HepG2 (cell line): ENCODE data around the gene ATP6V0D1. TPM values are rescaled to one million over a fixed set of nuclear protein-coding genes. Genes with fewer than 3 reads are reported as not detected.

Source experiments
- AGO2 ChIP-seq: fragments of 200-400 bp; formaldehyde crosslinking; optimal IDR thresholded peaks from 2 replicates; pipeline ENCODE3; 2017; ENCODE audit warnings: mild to moderate bottlenecking, low read depth, low read length, moderate library complexity
- BRCA1 ChIP-seq: sonication (generic); formaldehyde crosslinking; IDR thresholded peaks from 2 replicates; pipeline ENCODE4 v1.4.0; 2020; ENCODE audit warnings: missing genetic modification reagents
- RARG ChIP-seq: sonication (generic); formaldehyde crosslinking; IDR thresholded peaks from 2 replicates; pipeline ENCODE4 v1.4.0; 2020; ENCODE audit warnings: low read depth, mild to moderate bottlenecking, missing genetic modification reagents
- SIN3B ChIP-seq: fragments of 150-350 bp; IDR thresholded peaks from 2 replicates; pipeline ENCODE4 v1.6.1; 2014; ENCODE audit warnings: low read length
- SNAI1 ChIP-seq: sonication (generic); formaldehyde crosslinking; IDR thresholded peaks from 2 replicates; pipeline ENCODE4 v1.5.0; 2020; ENCODE audit warnings: mild to moderate bottlenecking, missing genetic modification reagents, borderline replicate concordance
- TBX2 ChIP-seq: sonication (generic); formaldehyde crosslinking; IDR thresholded peaks from 2 replicates; pipeline ENCODE4 v1.5.0; 2020; ENCODE audit warnings: missing genetic modification reagents, mild to moderate bottlenecking, borderline replicate concordance
- ZBTB3 ChIP-seq: sonication (generic); formaldehyde crosslinking; IDR thresholded peaks from 2 replicates; pipeline ENCODE4 v1.4.0; 2020; ENCODE audit warnings: low read depth, mild to moderate bottlenecking, moderate library complexity, missing genetic modification reagents, borderline replicate concordance
- ZNF12 ChIP-seq: sonication (generic); formaldehyde crosslinking; IDR thresholded peaks from 2 replicates; pipeline ENCODE4 v1.5.0; 2020; ENCODE audit warnings: missing genetic modification reagents
- ZNF230 ChIP-seq: sonication (generic); formaldehyde crosslinking; IDR thresholded peaks from 2 replicates; pipeline ENCODE4 v1.4.0; 2020; ENCODE audit warnings: mild to moderate bottlenecking, missing genetic modification reagents
- ZNF30 ChIP-seq: sonication (generic); formaldehyde crosslinking; IDR thresholded peaks from 2 replicates; pipeline ENCODE4 v1.5.0; 2020; ENCODE audit warnings: mild to moderate bottlenecking, missing genetic modification reagents
- ZNF468 ChIP-seq: sonication (generic); formaldehyde crosslinking; IDR thresholded peaks from 2 replicates; pipeline ENCODE4 v1.8.0; 2022; ENCODE audit warnings: mild to moderate bottlenecking, moderate library complexity, missing genetic modification reagents
- ZNF567 ChIP-seq: sonication (generic); formaldehyde crosslinking; IDR thresholded peaks from 2 replicates; pipeline ENCODE4 v1.8.1; 2023; ENCODE audit warnings: mild to moderate bottlenecking, missing genetic modification reagents, borderline replicate concordance
- ZSCAN21 ChIP-seq: sonication (generic); formaldehyde crosslinking; IDR thresholded peaks from 2 replicates; pipeline ENCODE4 v1.8.0; 2022; ENCODE audit warnings: mild to moderate bottlenecking, missing genetic modification reagents, moderate library complexity, borderline replicate concordance
- polyA plus RNA-seq, 8 experiments: library from polyadenylated mRNA; depleted of rRNA in 3 of 8; stranded (reverse) in 7 of 8; unstranded in 1 of 8; fragments of >200 nt; fragmentation: Illumina TruSeq in 4 of 8; extraction: Trizol in 4 of 8; gene quantifications; 2 replicates each; pipeline versions ENCODE4 v1.2.1 to v1.2.3, GENCODE V29; 2011 to 2016; ENCODE audit warnings: low read depth in 4 of 8, missing spikeins in 1 of 8, mixed read lengths in 1 of 8; ENCODE audit not compliant: insufficient read depth in 1 of 8
- total RNA-seq, 5 experiments: library from RNA; depleted of rRNA; stranded (reverse); fragments of >200 nt; fragmentation: Illumina TruSeq; extraction: Trizol; gene quantifications; 2 replicates each; pipeline ENCODE4 v1.2.3, GENCODE V29; 2016; ENCODE audit warnings: low read depth in 1 of 5
- TF ChIP-seq, protein P1 (sequence below): sonication (generic); formaldehyde crosslinking; IDR thresholded peaks from 2 replicates; pipeline ENCODE4 v1.5.1; 2020; ENCODE audit warnings: mild to moderate bottlenecking, missing genetic modification reagents, borderline replicate concordance
- TF ChIP-seq, protein P2 (sequence below): sonication (generic); formaldehyde crosslinking; IDR thresholded peaks from 2 replicates; pipeline ENCODE4 v1.4.0; 2020; ENCODE audit warnings: missing genetic modification reagents
- TF ChIP-seq, protein P3 (sequence below): sonication (generic); formaldehyde crosslinking; IDR thresholded peaks from 2 replicates; pipeline ENCODE4 v1.5.1; 2020; ENCODE audit warnings: missing genetic modification reagents, mild to moderate bottlenecking, borderline replicate concordance
- TF ChIP-seq, protein P4 (sequence below): sonication (generic); formaldehyde crosslinking; conservative IDR thresholded peaks from 2 replicates; pipeline ENCODE4 v1.4.0; 2020; ENCODE audit warnings: missing genetic modification reagents

ATP6V0D1 gene
- total and polyA plus RNA-seq, 2 of the 13 experiments (the other 11 are each of a cell fraction or from before 2014, with no cell fraction given), result 51.1 to 61.3 TPM

DNA sequence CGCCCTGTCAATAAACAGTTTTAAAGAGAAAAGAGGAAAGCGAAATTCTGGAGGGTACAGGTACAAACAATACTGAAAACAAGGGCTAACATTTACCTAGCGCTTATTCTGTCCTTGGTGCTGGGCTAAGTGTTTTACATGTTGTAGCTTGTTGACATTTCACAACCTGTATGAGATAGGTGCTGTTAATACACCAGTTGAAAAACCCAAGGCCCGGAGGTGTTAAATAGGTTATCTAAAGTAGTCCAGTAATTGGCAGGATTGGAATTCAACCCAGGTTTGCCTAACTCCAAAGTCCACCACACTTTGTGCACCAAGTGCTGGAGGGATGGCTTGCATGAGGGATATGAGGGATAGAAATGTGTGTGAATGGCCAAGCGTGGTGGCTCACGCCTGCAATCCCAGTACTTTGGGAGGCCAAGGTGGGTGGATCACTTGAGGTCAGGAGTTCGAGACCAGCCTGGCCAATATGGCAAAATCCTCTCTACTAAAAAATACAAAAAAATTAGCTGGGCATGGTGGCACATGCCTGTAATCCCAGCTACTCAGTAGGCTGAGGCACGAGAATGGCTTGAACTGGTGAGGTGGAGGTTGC, 2.9 kb downstream of the ATP6V0D1 start (continued):
- TF ChIP-seq, protein P1, sequence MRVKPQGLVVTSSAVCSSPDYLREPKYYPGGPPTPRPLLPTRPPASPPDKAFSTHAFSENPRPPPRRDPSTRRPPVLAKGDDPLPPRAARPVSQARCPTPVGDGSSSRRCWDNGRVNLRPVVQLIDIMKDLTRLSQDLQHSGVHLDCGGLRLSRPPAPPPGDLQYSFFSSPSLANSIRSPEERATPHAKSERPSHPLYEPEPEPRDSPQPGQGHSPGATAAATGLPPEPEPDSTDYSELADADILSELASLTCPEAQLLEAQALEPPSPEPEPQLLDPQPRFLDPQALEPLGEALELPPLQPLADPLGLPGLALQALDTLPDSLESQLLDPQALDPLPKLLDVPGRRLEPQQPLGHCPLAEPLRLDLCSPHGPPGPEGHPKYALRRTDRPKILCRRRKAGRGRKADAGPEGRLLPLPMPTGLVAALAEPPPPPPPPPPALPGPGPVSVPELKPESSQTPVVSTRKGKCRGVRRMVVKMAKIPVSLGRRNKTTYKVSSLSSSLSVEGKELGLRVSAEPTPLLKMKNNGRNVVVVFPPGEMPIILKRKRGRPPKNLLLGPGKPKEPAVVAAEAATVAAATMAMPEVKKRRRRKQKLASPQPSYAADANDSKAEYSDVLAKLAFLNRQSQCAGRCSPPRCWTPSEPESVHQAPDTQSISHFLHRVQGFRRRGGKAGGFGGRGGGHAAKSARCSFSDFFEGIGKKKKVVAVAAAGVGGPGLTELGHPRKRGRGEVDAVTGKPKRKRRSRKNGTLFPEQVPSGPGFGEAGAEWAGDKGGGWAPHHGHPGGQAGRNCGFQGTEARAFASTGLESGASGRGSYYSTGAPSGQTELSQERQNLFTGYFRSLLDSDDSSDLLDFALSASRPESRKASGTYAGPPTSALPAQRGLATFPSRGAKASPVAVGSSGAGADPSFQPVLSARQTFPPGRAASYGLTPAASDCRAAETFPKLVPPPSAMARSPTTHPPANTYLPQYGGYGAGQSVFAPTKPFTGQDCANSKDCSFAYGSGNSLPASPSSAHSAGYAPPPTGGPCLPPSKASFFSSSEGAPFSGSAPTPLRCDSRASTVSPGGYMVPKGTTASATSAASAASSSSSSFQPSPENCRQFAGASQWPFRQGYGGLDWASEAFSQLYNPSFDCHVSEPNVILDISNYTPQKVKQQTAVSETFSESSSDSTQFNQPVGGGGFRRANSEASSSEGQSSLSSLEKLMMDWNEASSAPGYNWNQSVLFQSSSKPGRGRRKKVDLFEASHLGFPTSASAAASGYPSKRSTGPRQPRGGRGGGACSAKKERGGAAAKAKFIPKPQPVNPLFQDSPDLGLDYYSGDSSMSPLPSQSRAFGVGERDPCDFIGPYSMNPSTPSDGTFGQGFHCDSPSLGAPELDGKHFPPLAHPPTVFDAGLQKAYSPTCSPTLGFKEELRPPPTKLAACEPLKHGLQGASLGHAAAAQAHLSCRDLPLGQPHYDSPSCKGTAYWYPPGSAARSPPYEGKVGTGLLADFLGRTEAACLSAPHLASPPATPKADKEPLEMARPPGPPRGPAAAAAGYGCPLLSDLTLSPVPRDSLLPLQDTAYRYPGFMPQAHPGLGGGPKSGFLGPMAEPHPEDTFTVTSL (CRISPR knock-in tag), result 0 out of 2 replicates have a peak, but pooled peaks have one; percentile 15
- TF ChIP-seq ZNF567 (no peak), SIN3B (no peak), BRCA1 (CRISPR knock-in tag) (no peak), TBX2 (CRISPR knock-in tag) (peak; percentile 97), SNAI1 (CRISPR knock-in tag) (no peak), ZNF468 (CRISPR knock-in tag) (no peak), RARG (CRISPR knock-in tag) (no peak), ZBTB3 (CRISPR knock-in tag) (no peak), ZNF230 (CRISPR knock-in tag) (no peak), ZSCAN21 (CRISPR knock-in tag) (no peak; the same call in 1 of the 2 replicates), ZNF30 (CRISPR knock-in tag) (no peak), ZNF12 (CRISPR knock-in tag) (no peak), AGO2 (no peak)
- TF ChIP-seq, protein P2, sequence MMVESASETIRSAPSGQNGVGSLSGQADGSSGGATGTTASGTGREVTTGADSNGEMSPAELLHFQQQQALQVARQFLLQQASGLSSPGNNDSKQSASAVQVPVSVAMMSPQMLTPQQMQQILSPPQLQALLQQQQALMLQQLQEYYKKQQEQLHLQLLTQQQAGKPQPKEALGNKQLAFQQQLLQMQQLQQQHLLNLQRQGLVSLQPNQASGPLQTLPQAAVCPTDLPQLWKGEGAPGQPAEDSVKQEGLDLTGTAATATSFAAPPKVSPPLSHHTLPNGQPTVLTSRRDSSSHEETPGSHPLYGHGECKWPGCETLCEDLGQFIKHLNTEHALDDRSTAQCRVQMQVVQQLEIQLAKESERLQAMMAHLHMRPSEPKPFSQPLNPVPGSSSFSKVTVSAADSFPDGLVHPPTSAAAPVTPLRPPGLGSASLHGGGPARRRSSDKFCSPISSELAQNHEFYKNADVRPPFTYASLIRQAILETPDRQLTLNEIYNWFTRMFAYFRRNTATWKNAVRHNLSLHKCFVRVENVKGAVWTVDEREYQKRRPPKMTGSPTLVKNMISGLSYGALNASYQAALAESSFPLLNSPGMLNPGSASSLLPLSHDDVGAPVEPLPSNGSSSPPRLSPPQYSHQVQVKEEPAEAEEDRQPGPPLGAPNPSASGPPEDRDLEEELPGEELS (CRISPR knock-in tag), result peak; percentile 37
- TF ChIP-seq, protein P3, sequence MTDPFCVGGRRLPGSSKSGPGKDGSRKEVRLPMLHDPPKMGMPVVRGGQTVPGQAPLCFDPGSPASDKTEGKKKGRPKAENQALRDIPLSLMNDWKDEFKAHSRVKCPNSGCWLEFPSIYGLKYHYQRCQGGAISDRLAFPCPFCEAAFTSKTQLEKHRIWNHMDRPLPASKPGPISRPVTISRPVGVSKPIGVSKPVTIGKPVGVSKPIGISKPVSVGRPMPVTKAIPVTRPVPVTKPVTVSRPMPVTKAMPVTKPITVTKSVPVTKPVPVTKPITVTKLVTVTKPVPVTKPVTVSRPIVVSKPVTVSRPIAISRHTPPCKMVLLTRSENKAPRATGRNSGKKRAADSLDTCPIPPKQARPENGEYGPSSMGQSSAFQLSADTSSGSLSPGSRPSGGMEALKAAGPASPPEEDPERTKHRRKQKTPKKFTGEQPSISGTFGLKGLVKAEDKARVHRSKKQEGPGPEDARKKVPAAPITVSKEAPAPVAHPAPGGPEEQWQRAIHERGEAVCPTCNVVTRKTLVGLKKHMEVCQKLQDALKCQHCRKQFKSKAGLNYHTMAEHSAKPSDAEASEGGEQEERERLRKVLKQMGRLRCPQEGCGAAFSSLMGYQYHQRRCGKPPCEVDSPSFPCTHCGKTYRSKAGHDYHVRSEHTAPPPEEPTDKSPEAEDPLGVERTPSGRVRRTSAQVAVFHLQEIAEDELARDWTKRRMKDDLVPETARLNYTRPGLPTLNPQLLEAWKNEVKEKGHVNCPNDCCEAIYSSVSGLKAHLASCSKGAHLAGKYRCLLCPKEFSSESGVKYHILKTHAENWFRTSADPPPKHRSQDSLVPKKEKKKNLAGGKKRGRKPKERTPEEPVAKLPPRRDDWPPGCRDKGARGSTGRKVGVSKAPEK, result no peak
- TF ChIP-seq, protein P4, sequence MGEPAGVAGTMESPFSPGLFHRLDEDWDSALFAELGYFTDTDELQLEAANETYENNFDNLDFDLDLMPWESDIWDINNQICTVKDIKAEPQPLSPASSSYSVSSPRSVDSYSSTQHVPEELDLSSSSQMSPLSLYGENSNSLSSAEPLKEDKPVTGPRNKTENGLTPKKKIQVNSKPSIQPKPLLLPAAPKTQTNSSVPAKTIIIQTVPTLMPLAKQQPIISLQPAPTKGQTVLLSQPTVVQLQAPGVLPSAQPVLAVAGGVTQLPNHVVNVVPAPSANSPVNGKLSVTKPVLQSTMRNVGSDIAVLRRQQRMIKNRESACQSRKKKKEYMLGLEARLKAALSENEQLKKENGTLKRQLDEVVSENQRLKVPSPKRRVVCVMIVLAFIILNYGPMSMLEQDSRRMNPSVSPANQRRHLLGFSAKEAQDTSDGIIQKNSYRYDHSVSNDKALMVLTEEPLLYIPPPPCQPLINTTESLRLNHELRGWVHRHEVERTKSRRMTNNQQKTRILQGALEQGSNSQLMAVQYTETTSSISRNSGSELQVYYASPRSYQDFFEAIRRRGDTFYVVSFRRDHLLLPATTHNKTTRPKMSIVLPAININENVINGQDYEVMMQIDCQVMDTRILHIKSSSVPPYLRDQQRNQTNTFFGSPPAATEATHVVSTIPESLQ (CRISPR knock-in tag), result no peak
